ENCODE data around the gene REC114. TPM values are rescaled to one million over a fixed set of nuclear protein-coding genes. Genes with fewer than 3 reads are reported as not detected.
"Not testable (repeated sequence)": the region's sequence is repeated elsewhere in the genome, so short reads cannot be mapped to it uniquely, and the experiment has no call there.

REC114 gene
- total RNA-seq, 1 donor from 2014 or later, result not detected

DNA sequence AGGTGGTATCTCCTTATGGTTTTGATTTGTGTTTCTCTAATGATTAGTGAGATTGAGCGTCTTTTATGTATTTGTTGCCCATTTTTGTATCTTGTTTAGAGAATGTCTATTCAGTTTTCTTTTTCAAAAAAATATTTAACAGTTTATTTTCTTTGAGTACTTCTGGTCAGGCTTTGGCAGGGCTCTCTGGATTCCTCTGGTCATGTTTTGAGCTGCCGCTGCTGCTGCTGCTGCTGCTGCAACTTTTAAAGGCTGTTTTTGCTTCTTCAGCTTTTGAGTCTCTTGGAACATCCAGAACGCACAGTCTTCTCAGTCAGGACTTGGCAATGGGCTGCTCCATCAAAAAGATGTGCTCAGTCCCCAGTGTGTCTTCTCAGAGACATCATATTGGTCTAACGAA lies 40.1 kb downstream of the REC114 start:
- Histone ChIP-seq H3K9me3 (no peaks in the 10 kb centered on the region), H3K27me3 (ENCODE audit: low read depth) (no peaks in the 10 kb centered on the region), H3K4me3 (no peak overlapping the region), H3K36me3 (no peaks in the 10 kb centered on the region), H3K27ac (no peak overlapping the region), H3K4me1 (no peaks in the 10 kb centered on the region)
- intact Hi-C loops (cut with DNase I), result no loop called here
- no peak for TF ChIP-seq CTCF (IDR thresholded peaks at IDR 0.05)
- no peak for DNase-seq
- no peak for ATAC-seq

- no peaks in the 10 kb centered on the region for H3K9me3 ChIP-seq
- H3K4me1 ChIP-seq, result no peaks in the 10 kb centered on the region
- no peak overlapping the region for H3K27ac ChIP-seq
- intact Hi-C loops (cut with DNase I), result no loop called here
- no peaks in the 10 kb centered on the region for H3K27me3 ChIP-seq (ENCODE audit: low read depth)
- DNase-seq (no peak), ATAC-seq (no peak)
- no peak for TF ChIP-seq CTCF (IDR thresholded peaks at IDR 0.05)
- no peaks in the 10 kb centered on the region for H3K36me3 ChIP-seq
- H3K4me3 ChIP-seq, result no peak overlapping the region
Measured at GRCh38 chr15:73485372-73485771, 42.4 kb downstream of the REC114 start.

DNA sequence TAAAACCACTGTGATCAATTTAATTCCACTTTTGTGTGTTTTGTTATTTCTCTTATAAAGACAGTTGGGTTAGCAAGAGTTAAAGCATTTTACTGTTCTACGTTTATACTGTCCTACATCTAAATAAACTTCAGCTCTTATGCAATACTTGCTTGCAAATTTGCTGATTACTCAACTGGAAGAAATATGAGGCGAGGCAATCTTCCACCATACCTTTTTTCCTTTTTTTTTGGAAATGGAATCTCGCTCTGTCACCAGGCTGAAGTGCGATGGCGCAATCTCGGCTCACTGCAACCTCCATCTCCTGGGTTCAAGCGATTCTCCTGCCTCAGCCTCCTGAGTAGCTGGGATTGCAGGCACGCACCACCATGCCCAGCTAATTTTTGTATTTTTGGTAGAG lies 42.9 kb downstream of the REC114 start:
- ATAC-seq; H3K9me3 ChIP-seq; DNase-seq; H3K27ac ChIP-seq; H3K4me1 ChIP-seq; H3K36me3 ChIP-seq; intact Hi-C loops (cut with DNase I); H3K27me3 ChIP-seq (ENCODE audit: low read depth); H3K4me3 ChIP-seq: not testable (repeated sequence)

- intact Hi-C loops (cut with DNase I), result no loop called here
- no peak for DNase-seq
- Histone ChIP-seq H3K4me1 (no peaks in the 10 kb centered on the region), H3K36me3 (no peaks in the 10 kb centered on the region), H3K4me3 (no peak overlapping the region), H3K27ac (no peak overlapping the region), H3K27me3 (ENCODE audit: low read depth) (no peaks in the 10 kb centered on the region), H3K9me3 (no peaks in the 10 kb centered on the region)
- ATAC-seq, result no peak
- no peak for TF ChIP-seq CTCF (IDR thresholded peaks at IDR 0.05)
Measured at GRCh38 chr15:73488698-73489097, 45.7 kb downstream of the REC114 start.

DNA sequence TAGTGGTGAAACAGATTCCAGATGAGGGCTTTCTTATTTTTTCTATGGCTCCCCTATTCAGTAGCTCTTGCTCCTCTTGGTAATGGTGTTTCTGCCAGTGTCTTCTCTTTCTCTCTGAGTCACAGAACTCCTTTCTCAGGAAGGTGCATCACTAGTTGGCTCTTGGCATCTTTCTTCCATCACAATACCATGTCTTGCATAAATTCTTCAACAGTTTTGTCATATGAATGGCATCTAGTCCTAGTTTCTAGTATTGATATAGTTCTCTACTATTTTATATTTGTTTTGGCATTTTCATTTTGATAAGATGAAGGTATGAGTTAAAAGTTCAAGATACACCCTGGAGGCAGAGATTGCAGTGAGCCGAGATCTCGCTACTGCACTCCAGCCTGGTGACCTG lies 51.0 kb downstream of the REC114 start:
- Histone ChIP-seq H3K36me3 (no peaks in the 10 kb centered on the region), H3K27ac (no peak overlapping the region), H3K27me3 (ENCODE audit: low read depth) (no peaks in the 10 kb centered on the region), H3K9me3 (no peaks in the 10 kb centered on the region), H3K4me1 (no peaks in the 10 kb centered on the region), H3K4me3 (no peak overlapping the region)
- intact Hi-C loops (cut with DNase I), result no loop called here
- no peak for TF ChIP-seq CTCF (IDR thresholded peaks at IDR 0.05)
- ATAC-seq, result no peak
- no peak for DNase-seq

DNA sequence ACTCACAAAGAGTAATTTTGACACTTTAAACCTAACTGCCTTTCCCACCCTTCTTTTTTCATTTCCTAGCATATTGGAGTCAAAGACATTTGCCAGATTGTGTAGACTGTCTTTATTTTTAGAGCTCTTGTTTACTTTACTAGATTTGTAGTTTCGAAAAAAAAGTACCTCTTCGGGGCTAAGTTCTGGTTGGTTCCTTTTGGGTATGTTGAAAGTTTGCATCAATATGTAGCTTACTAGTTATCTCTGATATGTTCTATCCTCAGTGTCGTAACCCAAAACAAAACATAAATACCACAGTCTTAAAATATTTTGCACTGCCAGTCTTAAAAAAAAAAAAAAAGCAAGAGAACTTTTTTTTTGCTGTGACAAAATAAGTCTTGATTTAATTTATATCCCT lies 52.2 kb downstream of the REC114 start:
- Histone ChIP-seq H3K27ac (no peak overlapping the region), H3K4me3 (no peak overlapping the region), H3K4me1 (no peaks in the 10 kb centered on the region), H3K27me3 (ENCODE audit: low read depth) (no peaks in the 10 kb centered on the region), H3K9me3 (no peaks in the 10 kb centered on the region), H3K36me3 (no peaks in the 10 kb centered on the region)
- DNase-seq, result no peak
- TF ChIP-seq CTCF (IDR thresholded peaks at IDR 0.05), result no peak
- intact Hi-C loops (cut with DNase I), result no loop called here
- no peak for ATAC-seq
